WTC11 (cell line): ENCODE results near the gene NDUFA11. TPM values are rescaled to one million over a fixed set of nuclear protein-coding genes. Genes with fewer than 3 reads are reported as not detected.
"Not testable (repeated sequence)": the region's sequence is repeated elsewhere in the genome, so short reads cannot be mapped to it uniquely, and the experiment has no call there.

Source experiments
- ATAC-seq: fragments of 200-7000 bp; cut with Tn5 transposase; 2 replicates; pipeline ENCODE4 v1.10.0; 2021; ENCODE audit warnings: mild to moderate bottlenecking, moderate library complexity
- CTCF ChIA-PET: fragments of 300-600 bp; sonication (Branson Sonifier 250); formaldehyde crosslinking; loops from one replicate; lab custom pipeline; 2021; ENCODE audit warnings: antibody characterized with exemption; lab: Charles Lee
- POLR2A ChIA-PET: fragments of 350-600 bp; sonication (Branson Sonifier 250); formaldehyde crosslinking; loops from one replicate; lab custom pipeline; 2021; ENCODE audit warnings: antibody characterized with exemption; lab: Charles Lee
- DNase-seq: peaks from one replicate; pipeline ENCODE4 v3.0.0; 2021; ENCODE audit warnings: low spot score
- H3K27ac Mint-ChIP-seq: 2 replicates; pipeline ENCODE4 v1.8.0; 2021; ENCODE audit warnings: mixed read lengths
- H3K27me3 Mint-ChIP-seq: 2 replicates; pipeline ENCODE4 v1.8.0; 2021; ENCODE audit warnings: low read depth, mild to moderate bottlenecking, moderate library complexity, mixed read lengths
- H3K36me3 Mint-ChIP-seq: 2 replicates; pipeline ENCODE4 v1.8.0; 2021; ENCODE audit warnings: mixed read lengths
- H3K4me1 Mint-ChIP-seq: 2 replicates; pipeline ENCODE4 v1.8.0; 2022; ENCODE audit warnings: mixed read lengths
- H3K4me3 Mint-ChIP-seq: 2 replicates; pipeline ENCODE4 v1.8.0; 2021; ENCODE audit warnings: mild to moderate bottlenecking, moderate library complexity, mixed read lengths
- H3K9me3 Mint-ChIP-seq: 2 replicates; pipeline ENCODE4 v1.8.0; 2021; ENCODE audit warnings: mixed read lengths
- CBFB ChIP-seq: sonication (generic); formaldehyde crosslinking; IDR thresholded peaks from 2 replicates; pipeline ENCODE4 v1.8.1; 2022; ENCODE audit warnings: mild to moderate bottlenecking, low read depth, missing genetic modification reagents
- CREB1 ChIP-seq: sonication (generic); formaldehyde crosslinking; IDR thresholded peaks from 2 replicates; pipeline ENCODE4 v1.8.0; 2023; ENCODE audit warnings: mild to moderate bottlenecking, missing genetic modification reagents
- FOXJ3 ChIP-seq: sonication (generic); formaldehyde crosslinking; IDR thresholded peaks from 2 replicates; pipeline ENCODE4 v1.9.0; 2021; ENCODE audit warnings: missing genetic modification reagents, mild to moderate bottlenecking, borderline replicate concordance
- JAZF1 ChIP-seq: fragments of 250-450 bp; sonication (Bioruptor Pico); IDR thresholded peaks from 2 replicates; pipeline ENCODE4 v1.9.0; 2021; ENCODE audit warnings: moderate library complexity, mild to moderate bottlenecking, inconsistent platforms
- NR2C2 ChIP-seq: sonication (generic); formaldehyde crosslinking; IDR thresholded peaks from 2 replicates; pipeline ENCODE4 v1.8.0; 2022; ENCODE audit warnings: mild to moderate bottlenecking, missing genetic modification reagents
- PRRX2 ChIP-seq: fragments of 250-450 bp; sonication (Bioruptor Pico); IDR thresholded peaks from 2 replicates; pipeline ENCODE4 v1.8.0; 2021; ENCODE audit warnings: mild to moderate bottlenecking
- total RNA-seq: library from RNA; stranded (reverse); gene quantifications from 3 replicates; pipeline ENCODE4 v1.2.3, GENCODE V29; 2021
- TF ChIP-seq, protein P1 (sequence below): sonication (generic); formaldehyde crosslinking; IDR thresholded peaks from 2 replicates; pipeline ENCODE4 v1.8.1; 2023; ENCODE audit warnings: mild to moderate bottlenecking, missing genetic modification reagents, moderate library complexity
- TF ChIP-seq, protein P2 (sequence below): sonication (generic); formaldehyde crosslinking; IDR thresholded peaks from 2 replicates; pipeline ENCODE4 v1.8.0; 2022; ENCODE audit warnings: missing genetic modification reagents
- TF ChIP-seq, protein P3 (sequence below): sonication (generic); formaldehyde crosslinking; IDR thresholded peaks from 2 replicates; pipeline ENCODE4 v1.8.1; 2022; ENCODE audit warnings: missing genetic modification reagents, borderline replicate concordance

Gene NDUFA11
- total RNA-seq, 1 experiment from 2014 or later, result 261 TPM

DNA sequence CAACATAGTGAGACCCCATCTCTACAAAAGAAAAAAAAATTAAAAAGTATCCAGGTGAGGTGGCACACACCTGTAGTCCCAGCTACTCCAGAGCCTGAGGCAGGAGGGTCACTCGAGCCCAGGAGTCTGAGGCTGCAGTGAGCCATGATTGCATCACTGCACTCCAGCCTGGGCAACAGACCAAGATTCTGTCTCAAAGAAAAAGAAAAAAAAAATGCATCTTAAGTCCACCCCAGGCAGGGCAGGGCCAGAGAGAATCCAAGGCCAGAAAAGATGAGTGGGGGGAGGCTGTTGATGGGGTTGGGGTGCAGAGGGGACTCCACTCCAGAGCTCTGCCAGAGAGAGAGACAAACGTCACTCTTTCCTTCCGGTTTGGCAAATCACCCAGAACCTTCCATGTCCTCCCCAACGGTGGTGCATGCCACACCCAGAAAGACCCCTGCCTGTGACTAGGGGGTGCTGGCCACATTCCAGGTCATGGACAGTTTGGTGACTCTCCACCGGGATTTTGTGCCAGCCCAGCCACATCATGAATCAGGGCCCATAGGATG lies 52.8 kb downstream of the NDUFA11 start:
- POLR2A ChIA-PET, result no interaction called here

DNA sequence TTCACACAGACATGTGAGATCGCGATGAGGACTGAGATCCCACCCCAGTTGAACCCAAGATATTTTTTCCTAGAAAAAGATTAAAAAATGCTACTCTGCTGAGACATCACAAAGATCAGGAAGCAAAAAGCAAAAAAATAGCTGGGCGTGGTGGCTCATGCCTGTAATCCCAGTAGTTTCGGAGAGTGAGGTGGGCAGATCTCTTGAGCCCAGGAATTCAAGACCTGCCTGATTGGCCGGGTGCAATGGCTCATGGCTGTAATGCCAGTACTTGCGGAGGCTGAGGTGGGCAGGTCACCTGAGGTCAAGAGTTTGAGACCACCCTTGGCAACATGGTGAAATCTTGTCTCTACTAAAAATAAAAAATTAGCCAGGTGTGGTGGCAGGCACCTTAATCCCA lies 53.4 kb downstream of the NDUFA11 start:
- H3K27ac Mint-ChIP-seq, result no peak overlapping the region
- CTCF ChIA-PET, result no interaction called here
- peaks cover 6% of the 10 kb centered on the region for H3K9me3 Mint-ChIP-seq
- H3K4me3 Mint-ChIP-seq, result no peak overlapping the region
- no peak for ATAC-seq
- DNase-seq, result no peak
- H3K4me1 Mint-ChIP-seq, result no peaks in the 10 kb centered on the region
- no peaks in the 10 kb centered on the region for H3K36me3 Mint-ChIP-seq
- POLR2A ChIA-PET, result no interaction called here
- peaks cover 9% of the 10 kb centered on the region for H3K27me3 Mint-ChIP-seq
- TF ChIP-seq, protein P1, sequence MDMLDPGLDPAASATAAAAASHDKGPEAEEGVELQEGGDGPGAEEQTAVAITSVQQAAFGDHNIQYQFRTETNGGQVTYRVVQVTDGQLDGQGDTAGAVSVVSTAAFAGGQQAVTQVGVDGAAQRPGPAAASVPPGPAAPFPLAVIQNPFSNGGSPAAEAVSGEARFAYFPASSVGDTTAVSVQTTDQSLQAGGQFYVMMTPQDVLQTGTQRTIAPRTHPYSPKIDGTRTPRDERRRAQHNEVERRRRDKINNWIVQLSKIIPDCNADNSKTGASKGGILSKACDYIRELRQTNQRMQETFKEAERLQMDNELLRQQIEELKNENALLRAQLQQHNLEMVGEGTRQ (CRISPR knock-in tag), result no peak
- TF ChIP-seq PRRX2, result no peak

More for the DNA sequence above, 52.8 kb downstream of the NDUFA11 start:
- Mint-ChIP-seq H3K9me3 (peaks cover 6% of the 10 kb centered on the region), H3K27me3 (peaks cover 9% of the 10 kb centered on the region), H3K4me1 (no peaks in the 10 kb centered on the region), H3K4me3 (no peak overlapping the region)
- CTCF ChIA-PET, result interaction anchor here (1.1 kb wide), 1 partner anchor 172 kb away, joined by 3 read pairs; no protein-coding TSS in a partner anchor
- no peak for DNase-seq
- TF ChIP-seq NR2C2 (CRISPR knock-in tag) (no peak), CREB1 (CRISPR knock-in tag) (no peak), JAZF1 (CRISPR knock-in tag) (no peak), CBFB (CRISPR knock-in tag) (no peak), FOXJ3 (CRISPR knock-in tag) (no peak)
- TF ChIP-seq, protein P2, sequence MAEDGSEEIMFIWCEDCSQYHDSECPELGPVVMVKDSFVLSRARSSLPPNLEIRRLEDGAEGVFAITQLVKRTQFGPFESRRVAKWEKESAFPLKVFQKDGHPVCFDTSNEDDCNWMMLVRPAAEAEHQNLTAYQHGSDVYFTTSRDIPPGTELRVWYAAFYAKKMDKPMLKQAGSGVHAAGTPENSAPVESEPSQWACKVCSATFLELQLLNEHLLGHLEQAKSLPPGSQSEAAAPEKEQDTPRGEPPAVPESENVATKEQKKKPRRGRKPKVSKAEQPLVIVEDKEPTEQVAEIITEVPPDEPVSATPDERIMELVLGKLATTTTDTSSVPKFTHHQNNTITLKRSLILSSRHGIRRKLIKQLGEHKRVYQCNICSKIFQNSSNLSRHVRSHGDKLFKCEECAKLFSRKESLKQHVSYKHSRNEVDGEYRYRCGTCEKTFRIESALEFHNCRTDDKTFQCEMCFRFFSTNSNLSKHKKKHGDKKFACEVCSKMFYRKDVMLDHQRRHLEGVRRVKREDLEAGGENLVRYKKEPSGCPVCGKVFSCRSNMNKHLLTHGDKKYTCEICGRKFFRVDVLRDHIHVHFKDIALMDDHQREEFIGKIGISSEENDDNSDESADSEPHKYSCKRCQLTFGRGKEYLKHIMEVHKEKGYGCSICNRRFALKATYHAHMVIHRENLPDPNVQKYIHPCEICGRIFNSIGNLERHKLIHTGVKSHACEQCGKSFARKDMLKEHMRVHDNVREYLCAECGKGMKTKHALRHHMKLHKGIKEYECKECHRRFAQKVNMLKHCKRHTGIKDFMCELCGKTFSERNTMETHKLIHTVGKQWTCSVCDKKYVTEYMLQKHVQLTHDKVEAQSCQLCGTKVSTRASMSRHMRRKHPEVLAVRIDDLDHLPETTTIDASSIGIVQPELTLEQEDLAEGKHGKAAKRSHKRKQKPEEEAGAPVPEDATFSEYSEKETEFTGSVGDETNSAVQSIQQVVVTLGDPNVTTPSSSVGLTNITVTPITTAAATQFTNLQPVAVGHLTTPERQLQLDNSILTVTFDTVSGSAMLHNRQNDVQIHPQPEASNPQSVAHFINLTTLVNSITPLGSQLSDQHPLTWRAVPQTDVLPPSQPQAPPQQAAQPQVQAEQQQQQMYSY, result peak; percentile 57; the same call in 1 of the 2 replicates
- TF ChIP-seq, protein P3, sequence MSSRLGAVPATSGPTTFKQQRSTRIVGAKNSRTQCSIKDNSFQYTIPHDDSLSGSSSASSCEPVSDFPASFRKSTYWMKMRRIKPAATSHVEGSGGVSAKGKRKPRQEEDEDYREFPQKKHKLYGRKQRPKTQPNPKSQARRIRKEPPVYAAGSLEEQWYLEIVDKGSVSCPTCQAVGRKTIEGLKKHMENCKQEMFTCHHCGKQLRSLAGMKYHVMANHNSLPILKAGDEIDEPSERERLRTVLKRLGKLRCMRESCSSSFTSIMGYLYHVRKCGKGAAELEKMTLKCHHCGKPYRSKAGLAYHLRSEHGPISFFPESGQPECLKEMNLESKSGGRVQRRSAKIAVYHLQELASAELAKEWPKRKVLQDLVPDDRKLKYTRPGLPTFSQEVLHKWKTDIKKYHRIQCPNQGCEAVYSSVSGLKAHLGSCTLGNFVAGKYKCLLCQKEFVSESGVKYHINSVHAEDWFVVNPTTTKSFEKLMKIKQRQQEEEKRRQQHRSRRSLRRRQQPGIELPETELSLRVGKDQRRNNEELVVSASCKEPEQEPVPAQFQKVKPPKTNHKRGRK, result no peak
- TF ChIP-seq, all 79 proteins: peak for 1
- Mint-ChIP-seq H3K27ac (no peak overlapping the region), H3K36me3 (no peaks in the 10 kb centered on the region)
- ATAC-seq, result no peak

DNA sequence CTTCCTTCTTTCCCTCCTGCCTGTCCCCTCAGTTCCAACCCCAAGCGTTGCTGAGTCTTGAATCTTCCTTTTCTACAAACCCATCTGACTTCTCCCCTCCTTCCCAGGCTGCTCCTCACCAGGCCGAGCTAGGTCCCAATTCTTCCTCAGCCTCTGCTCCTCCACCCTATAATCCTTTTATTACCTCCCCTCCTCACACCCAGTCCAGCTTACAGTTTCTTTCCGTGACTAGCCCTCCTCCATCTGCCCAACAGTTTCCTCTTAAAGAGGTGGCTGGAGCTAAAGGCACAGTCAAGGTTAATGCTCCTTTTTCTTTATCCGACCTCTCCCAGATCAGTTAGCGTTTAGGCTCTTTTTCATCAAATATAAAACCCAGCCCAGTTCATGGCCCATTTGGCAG lies 55.0 kb downstream of the NDUFA11 start:
- H3K4me3 Mint-ChIP-seq, CTCF ChIA-PET, H3K9me3 Mint-ChIP-seq, ATAC-seq, POLR2A ChIA-PET, H3K36me3 Mint-ChIP-seq, H3K4me1 Mint-ChIP-seq, DNase-seq, H3K27ac Mint-ChIP-seq: not testable (repeated sequence)
- H3K27me3 Mint-ChIP-seq, result peaks cover 12% of the 10 kb centered on the region

DNA sequence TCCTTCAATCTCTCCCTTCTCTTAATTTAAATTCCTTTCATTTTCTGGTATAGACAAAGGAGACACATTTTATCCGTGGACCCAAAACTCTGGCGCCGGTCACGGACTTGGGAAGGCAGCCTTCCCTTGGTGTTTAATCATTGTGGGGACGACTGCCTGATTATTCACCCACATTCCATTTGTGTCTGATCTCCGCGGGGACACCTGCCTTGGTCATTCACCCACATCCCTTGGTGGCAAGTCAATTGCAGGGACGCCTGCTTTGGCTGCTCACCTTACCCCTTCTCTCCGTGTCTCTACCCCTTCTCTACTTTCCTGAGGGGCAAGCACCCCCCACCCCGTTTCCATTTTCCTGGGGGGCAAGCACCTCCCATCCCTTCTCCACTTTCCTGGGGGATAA lies 55.7 kb downstream of the NDUFA11 start:
- ATAC-seq, POLR2A ChIA-PET, H3K4me3 Mint-ChIP-seq, H3K9me3 Mint-ChIP-seq, H3K36me3 Mint-ChIP-seq, H3K4me1 Mint-ChIP-seq, H3K27ac Mint-ChIP-seq, CTCF ChIA-PET, DNase-seq: not testable (repeated sequence)
- peaks cover 12% of the 10 kb centered on the region for H3K27me3 Mint-ChIP-seq

Other genes with a start within 250 kb of the NDUFA11 start
- 30.0 to 32.8 TPM (median 32.5 TPM) in 3 replicates for gene MICOS13, start 223.3 kb downstream of the NDUFA11 start, total RNA-seq
- 11.8 to 19.1 TPM (median 15.5 TPM) in 3 replicates for gene HSD11B1L, start 222.8 kb downstream of the NDUFA11 start, total RNA-seq
- gene RPL36, start 213.5 kb downstream of the NDUFA11 start, total RNA-seq, result 1,080 to 1,240 TPM (median 1,178 TPM) in 3 replicates
- gene LONP1, start 183.6 kb downstream of the NDUFA11 start, total RNA-seq, result 171 to 186 TPM (median 180 TPM) in 3 replicates
- 0.50 TPM in 1 of 3 replicates, not detected in the others for gene CATSPERD, start 183.2 kb downstream of the NDUFA11 start, total RNA-seq
- 2.6 to 3.3 TPM (median 3.0 TPM) in 3 replicates for gene PRR22, start 119.0 kb downstream of the NDUFA11 start, total RNA-seq
- 30.6 to 39.3 TPM (median 34.6 TPM) in 3 replicates for gene DUS3L, start 112.6 kb downstream of the NDUFA11 start, total RNA-seq
- 4.7 to 6.1 TPM (median 4.9 TPM) in 3 replicates for gene NRTN, start 98.7 kb downstream of the NDUFA11 start, total RNA-seq
- gene FUT6, start 64.1 kb downstream of the NDUFA11 start, total RNA-seq, result not detected in 3 replicates
- 0.23 to 0.62 TPM (median 0.48 TPM) in 3 replicates for gene FUT3, start 52.3 kb downstream of the NDUFA11 start, total RNA-seq
- 0.16 to 0.23 TPM (median 0.17 TPM) in 3 replicates for gene FUT5, start 33.2 kb downstream of the NDUFA11 start, total RNA-seq
- gene VMAC, start 1.1 kb upstream of the NDUFA11 start, total RNA-seq, result 2.5 to 3.3 TPM (median 3.3 TPM) in 3 replicates
- 4.6 to 5.8 TPM (median 5.3 TPM) in 3 replicates for gene CAPS, start 10.5 kb upstream of the NDUFA11 start, total RNA-seq
- 74.5 to 76.3 TPM (median 75.6 TPM) in 3 replicates for gene RANBP3, start 74.3 kb upstream of the NDUFA11 start, total RNA-seq
- 3.4 to 4.6 TPM (median 4.2 TPM) in 3 replicates for gene RFX2, start 206.7 kb upstream of the NDUFA11 start, total RNA-seq
- gene ACSBG2, start 231.9 kb upstream of the NDUFA11 start, total RNA-seq, result not detected in 3 replicates